SK-N-SH treated with all-trans-retinoic acid at 6 μM for 48 hours (cell line): ENCODE results near the gene ARMH3.

Experiments used
- ATAC-seq: fragments of 200-7000 bp; cut with Tn5 transposase; 3 replicates; pipeline ENCODE4 v1.9.1; 2020; ENCODE audit warnings: mild to moderate bottlenecking, moderate library complexity
- ARNTL ChIP-seq: fragments of 450-650 bp; formaldehyde crosslinking; IDR thresholded peaks from 2 replicates; pipeline ENCODE4 v1.5.0; 2020; ENCODE audit warnings: low read depth, mild to moderate bottlenecking, moderate library complexity, borderline replicate concordance
- CSDC2 ChIP-seq: fragments of 250-450 bp; sonication (Bioruptor Pico); IDR thresholded peaks from 2 replicates; pipeline ENCODE4 v1.5.0; 2020; ENCODE audit warnings: mild to moderate bottlenecking, moderate library complexity
- ESRRG ChIP-seq: fragments of 250-450 bp; sonication (Bioruptor Pico); IDR thresholded peaks from 2 replicates; pipeline ENCODE4 v1.6.1; 2021; ENCODE audit warnings: mild to moderate bottlenecking
- GLIS3 ChIP-seq: fragments of 250-450 bp; sonication (Bioruptor Pico); IDR thresholded peaks from 2 replicates; pipeline ENCODE4 v1.5.0; 2020; ENCODE audit warnings: mild to moderate bottlenecking, moderate library complexity
- ISL1 ChIP-seq: fragments of 250-450 bp; sonication (Bioruptor Pico); IDR thresholded peaks from 2 replicates; pipeline ENCODE4 v2.1.2; 2022; ENCODE audit warnings: mild to moderate bottlenecking, moderate library complexity
- OSR1 ChIP-seq: fragments of 250-450 bp; sonication (Bioruptor Pico); IDR thresholded peaks from 2 replicates; pipeline ENCODE4 v1.8.0; 2022; ENCODE audit warnings: moderate library complexity, mild to moderate bottlenecking, inconsistent platforms
- RARB ChIP-seq: fragments of 250-450 bp; sonication (Bioruptor Pico); IDR thresholded peaks from 2 replicates; pipeline ENCODE4 v1.8.0; 2021; ENCODE audit warnings: mild to moderate bottlenecking, moderate library complexity
- SNAI2 ChIP-seq: fragments of 250-450 bp; sonication (Bioruptor Pico); IDR thresholded peaks from 2 replicates; pipeline ENCODE4 v1.5.0; 2020; ENCODE audit warnings: mild to moderate bottlenecking, moderate library complexity
- TCF4 ChIP-seq: fragments of 250-450 bp; sonication (Bioruptor Pico); IDR thresholded peaks from 2 replicates; pipeline ENCODE4 v1.8.0; 2021; ENCODE audit warnings: mild to moderate bottlenecking, moderate library complexity, borderline replicate concordance
- TOX ChIP-seq: fragments of 250-450 bp; sonication (Bioruptor Pico); IDR thresholded peaks from 2 replicates; pipeline ENCODE4 v1.8.0; 2021; ENCODE audit warnings: mild to moderate bottlenecking, moderate library complexity, borderline replicate concordance
- ZC3H10 ChIP-seq: fragments of 250-450 bp; sonication (Bioruptor Pico); IDR thresholded peaks from 2 replicates; pipeline ENCODE4 v1.5.1; 2021; ENCODE audit warnings: mild to moderate bottlenecking, moderate library complexity
- ZFP3 ChIP-seq: fragments of 250-450 bp; sonication (Bioruptor Pico); IDR thresholded peaks from 2 replicates; pipeline ENCODE4 v1.5.0; 2020; ENCODE audit warnings: mild to moderate bottlenecking, moderate library complexity
- ZFP30 ChIP-seq: fragments of 450-650 bp; formaldehyde crosslinking; IDR thresholded peaks from 2 replicates; pipeline ENCODE4 v1.5.0; 2022; ENCODE audit warnings: mild to moderate bottlenecking, moderate library complexity
- ZNF70 ChIP-seq: fragments of 450-650 bp; formaldehyde crosslinking; IDR thresholded peaks from 2 replicates; pipeline ENCODE4 v1.5.0; 2020; ENCODE audit warnings: mild to moderate bottlenecking, moderate library complexity
- ZNF8 ChIP-seq: fragments of 450-650 bp; formaldehyde crosslinking; IDR thresholded peaks from 2 replicates; pipeline ENCODE4 v1.5.0; 2020; ENCODE audit warnings: mild to moderate bottlenecking, moderate library complexity
- TF ChIP-seq, protein P1 (sequence below): fragments of 250-450 bp; sonication (Bioruptor Pico); IDR thresholded peaks from 2 replicates; pipeline ENCODE4 v1.8.0; 2020; ENCODE audit warnings: mild to moderate bottlenecking, moderate library complexity, borderline replicate concordance
- TF ChIP-seq, protein P2 (sequence below): fragments of 250-450 bp; sonication (Bioruptor Pico); IDR thresholded peaks from 2 replicates; pipeline ENCODE4 v1.5.0; 2020; ENCODE audit warnings: mild to moderate bottlenecking, moderate library complexity
- TF ChIP-seq, protein P3 (sequence below): fragments of 250-450 bp; sonication (Bioruptor Pico); IDR thresholded peaks from 2 replicates; pipeline ENCODE4 v1.5.1; 2021; ENCODE audit warnings: mild to moderate bottlenecking, moderate library complexity

ARMH3 gene, protein sequence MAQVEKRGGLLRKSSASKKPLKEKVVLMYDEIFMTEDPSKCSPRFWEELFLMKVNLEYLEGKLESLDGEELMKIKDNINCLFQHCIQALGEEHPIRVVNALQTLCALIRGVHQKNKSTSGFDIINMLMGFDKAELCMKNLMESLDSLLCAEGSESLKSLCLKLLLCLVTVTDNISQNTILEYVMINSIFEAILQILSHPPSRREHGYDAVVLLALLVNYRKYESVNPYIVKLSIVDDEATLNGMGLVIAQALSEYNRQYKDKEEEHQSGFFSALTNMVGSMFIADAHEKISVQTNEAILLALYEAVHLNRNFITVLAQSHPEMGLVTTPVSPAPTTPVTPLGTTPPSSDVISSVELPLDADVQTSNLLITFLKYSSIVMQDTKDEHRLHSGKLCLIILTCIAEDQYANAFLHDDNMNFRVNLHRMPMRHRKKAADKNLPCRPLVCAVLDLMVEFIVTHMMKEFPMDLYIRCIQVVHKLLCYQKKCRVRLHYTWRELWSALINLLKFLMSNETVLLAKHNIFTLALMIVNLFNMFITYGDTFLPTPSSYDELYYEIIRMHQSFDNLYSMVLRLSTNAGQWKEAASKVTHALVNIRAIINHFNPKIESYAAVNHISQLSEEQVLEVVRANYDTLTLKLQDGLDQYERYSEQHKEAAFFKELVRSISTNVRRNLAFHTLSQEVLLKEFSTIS

DNA sequence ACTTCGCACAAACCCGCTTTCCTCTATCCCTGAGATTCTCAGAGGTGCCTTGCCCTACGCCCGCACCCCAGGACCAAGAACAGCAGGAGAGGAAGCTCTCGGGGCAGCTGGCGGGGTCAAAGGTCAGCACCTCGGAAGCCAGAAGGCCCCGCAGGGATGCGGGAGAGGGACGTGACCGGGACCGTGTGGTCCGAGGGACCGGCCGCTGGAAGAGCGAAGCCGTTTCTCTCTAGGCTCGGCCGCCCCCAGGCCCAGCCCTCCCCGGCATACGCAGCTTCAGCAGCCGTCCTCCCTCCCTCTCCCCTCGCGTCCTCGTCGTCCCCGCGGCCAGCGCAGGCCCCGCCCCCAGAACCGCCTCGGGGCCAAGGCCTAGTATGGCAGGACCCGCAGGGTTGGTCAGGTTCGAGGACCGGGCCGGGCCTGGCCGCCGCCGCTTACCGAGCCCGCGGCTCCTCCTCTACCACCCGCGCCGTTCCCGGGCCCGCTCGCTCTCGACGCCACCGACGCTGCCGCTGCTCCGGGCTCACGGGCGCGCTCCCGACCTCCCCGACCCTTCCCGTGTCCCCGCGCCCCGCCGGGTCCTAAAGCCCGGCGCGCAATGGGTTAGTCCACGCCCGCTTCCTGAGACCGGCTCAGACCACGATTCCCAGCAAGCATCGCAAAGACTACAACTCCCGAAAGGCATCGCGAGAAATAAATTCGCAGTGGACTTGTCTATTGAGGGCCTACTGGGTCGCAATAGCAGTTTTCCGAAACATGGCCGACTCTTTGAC is at the start of gene ARMH3:
Gene ARMH3, minus strand, starts transcription at position 527 of the 773 bp plus-strand sequence. CDS start 16,059 bp downstream, outside the sequence.
- TF ChIP-seq, protein P1, sequence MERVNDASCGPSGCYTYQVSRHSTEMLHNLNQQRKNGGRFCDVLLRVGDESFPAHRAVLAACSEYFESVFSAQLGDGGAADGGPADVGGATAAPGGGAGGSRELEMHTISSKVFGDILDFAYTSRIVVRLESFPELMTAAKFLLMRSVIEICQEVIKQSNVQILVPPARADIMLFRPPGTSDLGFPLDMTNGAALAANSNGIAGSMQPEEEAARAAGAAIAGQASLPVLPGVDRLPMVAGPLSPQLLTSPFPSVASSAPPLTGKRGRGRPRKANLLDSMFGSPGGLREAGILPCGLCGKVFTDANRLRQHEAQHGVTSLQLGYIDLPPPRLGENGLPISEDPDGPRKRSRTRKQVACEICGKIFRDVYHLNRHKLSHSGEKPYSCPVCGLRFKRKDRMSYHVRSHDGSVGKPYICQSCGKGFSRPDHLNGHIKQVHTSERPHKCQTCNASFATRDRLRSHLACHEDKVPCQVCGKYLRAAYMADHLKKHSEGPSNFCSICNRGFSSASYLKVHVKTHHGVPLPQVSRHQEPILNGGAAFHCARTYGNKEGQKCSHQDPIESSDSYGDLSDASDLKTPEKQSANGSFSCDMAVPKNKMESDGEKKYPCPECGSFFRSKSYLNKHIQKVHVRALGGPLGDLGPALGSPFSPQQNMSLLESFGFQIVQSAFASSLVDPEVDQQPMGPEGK (CRISPR knock-in tag) = no peak
- TF ChIP-seq TCF4 (CRISPR knock-in tag) (no peak), ZFP3 (0 out of 2 replicates have a peak, but pooled peaks have one; percentile 31), OSR1 (no peak)
- TF ChIP-seq, protein P2, sequence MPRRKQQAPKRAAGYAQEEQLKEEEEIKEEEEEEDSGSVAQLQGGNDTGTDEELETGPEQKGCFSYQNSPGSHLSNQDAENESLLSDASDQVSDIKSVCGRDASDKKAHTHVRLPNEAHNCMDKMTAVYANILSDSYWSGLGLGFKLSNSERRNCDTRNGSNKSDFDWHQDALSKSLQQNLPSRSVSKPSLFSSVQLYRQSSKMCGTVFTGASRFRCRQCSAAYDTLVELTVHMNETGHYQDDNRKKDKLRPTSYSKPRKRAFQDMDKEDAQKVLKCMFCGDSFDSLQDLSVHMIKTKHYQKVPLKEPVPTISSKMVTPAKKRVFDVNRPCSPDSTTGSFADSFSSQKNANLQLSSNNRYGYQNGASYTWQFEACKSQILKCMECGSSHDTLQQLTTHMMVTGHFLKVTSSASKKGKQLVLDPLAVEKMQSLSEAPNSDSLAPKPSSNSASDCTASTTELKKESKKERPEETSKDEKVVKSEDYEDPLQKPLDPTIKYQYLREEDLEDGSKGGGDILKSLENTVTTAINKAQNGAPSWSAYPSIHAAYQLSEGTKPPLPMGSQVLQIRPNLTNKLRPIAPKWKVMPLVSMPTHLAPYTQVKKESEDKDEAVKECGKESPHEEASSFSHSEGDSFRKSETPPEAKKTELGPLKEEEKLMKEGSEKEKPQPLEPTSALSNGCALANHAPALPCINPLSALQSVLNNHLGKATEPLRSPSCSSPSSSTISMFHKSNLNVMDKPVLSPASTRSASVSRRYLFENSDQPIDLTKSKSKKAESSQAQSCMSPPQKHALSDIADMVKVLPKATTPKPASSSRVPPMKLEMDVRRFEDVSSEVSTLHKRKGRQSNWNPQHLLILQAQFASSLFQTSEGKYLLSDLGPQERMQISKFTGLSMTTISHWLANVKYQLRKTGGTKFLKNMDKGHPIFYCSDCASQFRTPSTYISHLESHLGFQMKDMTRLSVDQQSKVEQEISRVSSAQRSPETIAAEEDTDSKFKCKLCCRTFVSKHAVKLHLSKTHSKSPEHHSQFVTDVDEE (CRISPR knock-in tag) = peak; percentile 77; the same call in 1 of the 2 replicates
- peak; percentile 99 for ATAC-seq

DNA sequence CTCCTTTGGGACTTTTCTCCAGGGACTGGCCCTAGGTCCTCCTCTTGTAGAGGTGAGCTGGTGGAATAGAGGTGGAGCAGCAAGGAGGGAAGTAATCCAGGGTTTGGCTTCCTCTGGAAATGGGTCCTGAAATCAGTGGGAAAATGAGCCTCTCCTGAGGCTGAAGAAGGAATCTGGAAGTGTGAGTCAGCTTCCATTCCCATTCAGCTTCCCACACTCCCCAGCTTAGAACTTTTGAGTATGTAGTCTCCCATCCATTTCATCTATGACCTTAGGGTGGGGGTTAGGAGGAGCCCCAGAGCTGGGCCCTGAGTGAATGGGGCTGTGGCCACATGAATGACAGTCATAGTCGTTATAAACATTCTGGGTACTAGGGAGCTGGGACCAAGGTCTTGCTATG is 46.4 kb upstream of the ARMH3 start:
- no peak for ATAC-seq
- TF ChIP-seq TOX (CRISPR knock-in tag) (no peak), ZFP30 (CRISPR knock-in tag) (no peak), GLIS3 (no peak), TCF4 (CRISPR knock-in tag) (no peak), ISL1 (no peak), RARB (no peak), ESRRG (CRISPR knock-in tag) (no peak), SNAI2 (no peak), ZNF8 (CRISPR knock-in tag) (no peak), ZFP3 (no peak), CSDC2 (CRISPR knock-in tag) (no peak), ZNF70 (CRISPR knock-in tag) (no peak)
- TF ChIP-seq, protein P3, sequence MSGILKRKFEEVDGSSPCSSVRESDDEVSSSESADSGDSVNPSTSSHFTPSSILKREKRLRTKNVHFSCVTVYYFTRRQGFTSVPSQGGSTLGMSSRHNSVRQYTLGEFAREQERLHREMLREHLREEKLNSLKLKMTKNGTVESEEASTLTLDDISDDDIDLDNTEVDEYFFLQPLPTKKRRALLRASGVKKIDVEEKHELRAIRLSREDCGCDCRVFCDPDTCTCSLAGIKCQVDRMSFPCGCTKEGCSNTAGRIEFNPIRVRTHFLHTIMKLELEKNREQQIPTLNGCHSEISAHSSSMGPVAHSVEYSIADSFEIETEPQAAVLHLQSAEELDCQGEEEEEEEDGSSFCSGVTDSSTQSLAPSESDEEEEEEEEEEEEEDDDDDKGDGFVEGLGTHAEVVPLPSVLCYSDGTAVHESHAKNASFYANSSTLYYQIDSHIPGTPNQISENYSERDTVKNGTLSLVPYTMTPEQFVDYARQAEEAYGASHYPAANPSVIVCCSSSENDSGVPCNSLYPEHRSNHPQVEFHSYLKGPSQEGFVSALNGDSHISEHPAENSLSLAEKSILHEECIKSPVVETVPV = no peak
- TF ChIP-seq, protein P2 (CRISPR knock-in tag) = no peak
- TF ChIP-seq, all 23 proteins: peak for 0

DNA sequence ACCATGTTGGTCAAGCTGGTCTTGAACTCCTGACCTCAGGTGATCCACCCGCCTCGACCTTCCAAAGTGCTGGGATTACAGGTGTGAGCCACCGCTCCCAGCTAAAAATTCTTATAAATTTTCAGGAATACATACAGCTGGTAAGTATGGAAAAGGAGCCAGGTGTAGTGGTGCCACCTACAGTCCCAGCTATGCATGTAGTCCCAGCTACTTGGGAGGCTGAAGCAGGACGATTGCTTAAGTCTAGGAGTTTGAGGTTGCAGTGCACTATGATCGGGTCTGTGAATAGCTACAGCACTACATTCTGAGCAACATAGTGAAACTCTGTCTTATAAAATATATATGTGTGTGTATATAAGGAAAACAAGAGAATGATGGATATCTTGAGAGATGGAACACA is 45.2 kb upstream of the ARMH3 start:
- peak; percentile 30; the same call in 2 of the 3 replicates for ATAC-seq
- TF ChIP-seq RARB = no peak
- TF ChIP-seq ZC3H10 = no peak
- no peak for TF ChIP-seq TCF4 (CRISPR knock-in tag)
- TF ChIP-seq ZFP30 (CRISPR knock-in tag) = no peak
- TF ChIP-seq ZNF70 (CRISPR knock-in tag) = no peak
- no peak for TF ChIP-seq ARNTL (CRISPR knock-in tag)
